ENCODE results near the gene DCST2.

Gene DCST2

GRCh38 chr1:155052439-155053395 is 19.1 kb upstream of the DCST2 start:
- DNase-seq (ENCODE audit: insufficient read length) (no peak), FAIRE-seq (no peak)
- TF ChIP-seq TAF1 (IDR thresholded peaks at IDR 0.05; ENCODE audit: borderline replicate concordance, low read depth, low read length): no peak
- no peak for TF ChIP-seq POLR2AphosphoS5 (IDR thresholded peaks at IDR 0.05; ENCODE audit: low read depth, low read length)
- no peak for TF ChIP-seq POLR2A (IDR thresholded peaks at IDR 0.05; ENCODE audit: low read depth, low read length)

- FAIRE-seq (no peak), DNase-seq (ENCODE audit: insufficient read length) (peak; percentile 53)
- TF ChIP-seq TAF1 (IDR thresholded peaks at IDR 0.05; ENCODE audit: borderline replicate concordance, low read depth, low read length): no peak
- TF ChIP-seq POLR2A (IDR thresholded peaks at IDR 0.05; ENCODE audit: low read depth, low read length): no peak
- TF ChIP-seq POLR2AphosphoS5 (IDR thresholded peaks at IDR 0.05; ENCODE audit: low read depth, low read length): no peak
These were observed 18.3 kb upstream of the DCST2 start for GRCh38 chr1:155051777-155052398.

GRCh38 chr1:155051342-155051776 is 17.8 kb upstream of the DCST2 start:
- TF ChIP-seq TAF1 (IDR thresholded peaks at IDR 0.05; ENCODE audit: borderline replicate concordance, low read depth, low read length): no peak
- TF ChIP-seq POLR2A (IDR thresholded peaks at IDR 0.05; ENCODE audit: low read depth, low read length): no peak
- TF ChIP-seq POLR2AphosphoS5 (IDR thresholded peaks at IDR 0.05; ENCODE audit: low read depth, low read length): no peak
- no peak for DNase-seq (ENCODE audit: insufficient read length)
- no peak for FAIRE-seq

- FAIRE-seq: peak; percentile 76
- peak; percentile 98 for DNase-seq (ENCODE audit: insufficient read length)
- TF ChIP-seq TAF1 (IDR thresholded peaks at IDR 0.05; ENCODE audit: borderline replicate concordance, low read depth, low read length): no peak
- TF ChIP-seq POLR2AphosphoS5 (IDR thresholded peaks at IDR 0.05; ENCODE audit: low read depth, low read length): no peak
- TF ChIP-seq POLR2A (IDR thresholded peaks at IDR 0.05; ENCODE audit: low read depth, low read length): peak; percentile 19; the same call in 1 of the 2 replicates
These were observed 17.2 kb upstream of the DCST2 start, which contains the start of gene ADAM15 for GRCh38 chr1:155050560-155051341. Gene ADAM15, plus strand, starts transcription at chr1:155051316. Its CDS starts 71 bp downstream, at chr1:155051387.

GRCh38 chr1:155049651-155050559 is 16.3 kb upstream of the DCST2 start:
- no peak for DNase-seq (ENCODE audit: insufficient read length)
- no peak for FAIRE-seq
- TF ChIP-seq TAF1 (IDR thresholded peaks at IDR 0.05; ENCODE audit: borderline replicate concordance, low read depth, low read length): no peak
- TF ChIP-seq POLR2A (IDR thresholded peaks at IDR 0.05; ENCODE audit: low read depth, low read length): no peak

- DNase-seq (ENCODE audit: insufficient read length) (no peak), FAIRE-seq (no peak)
- TF ChIP-seq TAF1 (IDR thresholded peaks at IDR 0.05; ENCODE audit: borderline replicate concordance, low read depth, low read length) (no peak), POLR2AphosphoS5 (IDR thresholded peaks at IDR 0.05; ENCODE audit: low read depth, low read length) (no peak), POLR2A (IDR thresholded peaks at IDR 0.05; ENCODE audit: low read depth, low read length) (no peak)
These were observed 15.1 kb upstream of the DCST2 start for GRCh38 chr1:155048449-155049334.

- peak; percentile 57 for FAIRE-seq
- DNase-seq (ENCODE audit: insufficient read length): peak; percentile 56
These were observed 11.5 kb upstream of the DCST2 start for GRCh38 chr1:155044812-155045657.

GRCh38 chr1:155044365-155044764 is 10.8 kb upstream of the DCST2 start:
- FAIRE-seq (no peak), DNase-seq (ENCODE audit: insufficient read length) (no peak)
- TF ChIP-seq TAF1 (IDR thresholded peaks at IDR 0.05; ENCODE audit: borderline replicate concordance, low read depth, low read length) (no peak), POLR2AphosphoS5 (IDR thresholded peaks at IDR 0.05; ENCODE audit: low read depth, low read length) (no peak), POLR2A (IDR thresholded peaks at IDR 0.05; ENCODE audit: low read depth, low read length) (no peak)

More at GRCh38 chr1:155044812-155045657, 11.5 kb upstream of the DCST2 start:
- TF ChIP-seq POLR2A (IDR thresholded peaks at IDR 0.05; ENCODE audit: low read depth, low read length) (no peak), TAF1 (IDR thresholded peaks at IDR 0.05; ENCODE audit: borderline replicate concordance, low read depth, low read length) (no peak)

GRCh38 chr1:155043793-155044192 is 10.2 kb upstream of the DCST2 start:
- no peak for DNase-seq (ENCODE audit: insufficient read length)
- no peak for FAIRE-seq
- TF ChIP-seq POLR2A (IDR thresholded peaks at IDR 0.05; ENCODE audit: low read depth, low read length): no peak
- no peak for TF ChIP-seq POLR2AphosphoS5 (IDR thresholded peaks at IDR 0.05; ENCODE audit: low read depth, low read length)
- no peak for TF ChIP-seq TAF1 (IDR thresholded peaks at IDR 0.05; ENCODE audit: borderline replicate concordance, low read depth, low read length)

All from GM12892 (cell line).